Loucy (cell line): ENCODE measurements around the gene BOLA2.
"Not testable (repeated sequence)": the region's sequence is repeated elsewhere in the genome, so short reads cannot be mapped to it uniquely, and the experiment has no call there.

Experiments
- H2AFZ ChIP-seq: fragments of 200-600 bp; sonication (generic); 2 replicates; pipeline ENCODE4 v1.6.0; 2016; ENCODE audit warnings: antibody characterized with exemption, mild to moderate bottlenecking, low read length, moderate library complexity
- H3F3A ChIP-seq: fragments of 200-600 bp; 2 replicates; pipeline ENCODE4 v1.6.0; 2016; ENCODE audit warnings: antibody characterized with exemption, low read depth, mild to moderate bottlenecking
- H3K27me3 ChIP-seq: fragments of 200-600 bp; sonication (generic); 2 replicates; pipeline ENCODE4 v1.6.1; 2014; ENCODE audit warnings: low read length, mild to moderate bottlenecking; ENCODE audit not compliant: insufficient read depth, poor library complexity, severe bottlenecking
- H3K36me3 ChIP-seq: fragments of 200-600 bp; sonication (generic); 2 replicates; pipeline ENCODE4 v1.6.1; 2016; ENCODE audit warnings: low read length; ENCODE audit not compliant: insufficient read depth
- H3K4me1 ChIP-seq: fragments of 200-600 bp; sonication (generic); 2 replicates; pipeline ENCODE4 v1.5.1; 2014; ENCODE audit warnings: low read length, mild to moderate bottlenecking; ENCODE audit not compliant: insufficient read depth, poor library complexity, severe bottlenecking
- H3K4me2 ChIP-seq: fragments of 200-600 bp; sonication (generic); 2 replicates; pipeline ENCODE4 v1.6.0; 2014; ENCODE audit warnings: antibody characterized with exemption, low read length, low read depth, mild to moderate bottlenecking; ENCODE audit not compliant: poor library complexity, severe bottlenecking
- H3K4me3 ChIP-seq: fragments of 200-600 bp; sonication (generic); 2 replicates; pipeline ENCODE4 v1.5.1; 2014; ENCODE audit warnings: low read length, mild to moderate bottlenecking, mixed read lengths; ENCODE audit not compliant: poor library complexity, severe bottlenecking
- H3K79me2 ChIP-seq: fragments of 200-600 bp; sonication (generic); 2 replicates; pipeline ENCODE4 v1.6.1; 2014; ENCODE audit warnings: low read length; ENCODE audit not compliant: insufficient read depth
- H3K9ac ChIP-seq: fragments of 200-600 bp; sonication (generic); 2 replicates; pipeline ENCODE4 v1.6.0; 2014; ENCODE audit warnings: mild to moderate bottlenecking, low read depth, low read length, moderate library complexity; ENCODE audit not compliant: poor library complexity, severe bottlenecking
- H3K9me2 ChIP-seq: fragments of 200-600 bp; sonication (generic); replicated peaks from 2 replicates; pipeline ENCODE4 v1.6.1; 2016; ENCODE audit warnings: low read depth, low read length, mixed read lengths
- H3K9me3 ChIP-seq: fragments of 200-600 bp; sonication (generic); 2 replicates; pipeline ENCODE4 v1.6.1; 2014; ENCODE audit warnings: mild to moderate bottlenecking, antibody characterized with exemption, low read length, low read depth; ENCODE audit not compliant: insufficient read depth
- H4K20me1 ChIP-seq: fragments of 200-600 bp; sonication (generic); 2 replicates; pipeline ENCODE4 v1.6.0; 2014; ENCODE audit warnings: antibody characterized with exemption, low read length, mild to moderate bottlenecking; ENCODE audit not compliant: insufficient read depth, poor library complexity, severe bottlenecking

Gene BOLA2

DNA sequence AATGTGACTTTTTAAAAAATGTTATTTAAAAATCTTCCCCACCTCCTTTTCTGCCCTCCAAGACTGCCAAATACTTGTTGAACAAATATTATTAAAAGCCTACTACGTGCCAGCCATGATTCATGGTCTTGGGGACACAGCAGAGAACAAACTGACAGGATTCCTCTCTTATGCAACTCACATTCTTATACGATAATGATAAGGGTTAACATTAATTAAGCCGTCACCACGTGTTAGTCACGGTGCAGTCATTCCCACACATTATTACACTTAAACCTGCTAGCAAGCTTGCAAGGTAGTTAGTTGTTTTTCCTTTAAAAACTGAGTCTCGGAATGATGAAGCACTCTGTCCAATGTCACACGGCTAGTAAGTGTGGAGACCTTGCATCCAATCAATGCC, 48.9 kb downstream of the BOLA2 start:
- not testable (repeated sequence) for H2AFZ ChIP-seq

More for the DNA sequence above, 48.9 kb downstream of the BOLA2 start:
- H3K36me3 ChIP-seq, H3F3A ChIP-seq, H3K4me3 ChIP-seq, H4K20me1 ChIP-seq, H3K4me1 ChIP-seq, H3K9me2 ChIP-seq, H3K79me2 ChIP-seq, H3K27me3 ChIP-seq, H3K4me2 ChIP-seq, H3K9me3 ChIP-seq, H3K9ac ChIP-seq: not testable (repeated sequence)
